HepG2 (cell line): ENCODE data around the gene AQP10. TPM values are rescaled to one million over a fixed set of nuclear protein-coding genes. Genes with fewer than 3 reads are reported as not detected.

Experiments used
- CEBPG ChIP-seq: IDR thresholded peaks from 2 replicates; pipeline ENCODE4 v1.6.1; 2016
- DRAP1 ChIP-seq: IDR thresholded peaks from 2 replicates; pipeline ENCODE4 v1.6.1; 2016; ENCODE audit warnings: missing genetic modification reagents, missing compliant biosample characterization
- GZF1 ChIP-seq: sonication (generic); formaldehyde crosslinking; IDR thresholded peaks from 2 replicates; pipeline ENCODE4 v1.5.1; 2020; ENCODE audit warnings: mild to moderate bottlenecking, missing genetic modification reagents
- HOXA3 ChIP-seq: sonication (generic); formaldehyde crosslinking; IDR thresholded peaks from 2 replicates; pipeline ENCODE4 v1.5.0; 2020; ENCODE audit warnings: missing genetic modification reagents
- JUNB ChIP-seq: sonication (generic); formaldehyde crosslinking; IDR thresholded peaks from 2 replicates; pipeline ENCODE4 v1.8.0; 2022; ENCODE audit warnings: missing genetic modification reagents, mild to moderate bottlenecking, borderline replicate concordance
- NCOR1 ChIP-seq: fragments of 200-600 bp; sonication (generic); IDR thresholded peaks from 2 replicates; pipeline ENCODE4 v1.7.0; 2017; ENCODE audit warnings: antibody characterized with exemption, low read length, borderline replicate concordance
- PPARG ChIP-seq: conservative IDR thresholded peaks from 2 replicates; pipeline ENCODE4 v1.6.1; 2016; ENCODE audit warnings: missing biosample characterization, missing genetic modification reagents
- SP4 ChIP-seq: sonication (generic); formaldehyde crosslinking; IDR thresholded peaks from 2 replicates; pipeline ENCODE4 v1.8.1; 2023; ENCODE audit warnings: mild to moderate bottlenecking, missing genetic modification reagents
- TRIM22 ChIP-seq: fragments of 450-650 bp; IDR thresholded peaks from 2 replicates; pipeline ENCODE4 v1.6.1; 2017
- ZBTB3 ChIP-seq: sonication (generic); formaldehyde crosslinking; IDR thresholded peaks from 2 replicates; pipeline ENCODE4 v1.4.0; 2020; ENCODE audit warnings: low read depth, mild to moderate bottlenecking, moderate library complexity, missing genetic modification reagents, borderline replicate concordance
- ZFP36L2 ChIP-seq: sonication (generic); formaldehyde crosslinking; IDR thresholded peaks from 2 replicates; pipeline ENCODE4 v1.4.0; 2020; ENCODE audit warnings: missing genetic modification reagents
- ZNF143 ChIP-seq: sonication (generic); formaldehyde crosslinking; IDR thresholded peaks from 2 replicates; pipeline ENCODE4 v1.4.0; 2020; ENCODE audit warnings: missing genetic modification reagents
- ZNF207 ChIP-seq: fragments of 450-650 bp; IDR thresholded peaks from 2 replicates; pipeline ENCODE4 v1.6.1; 2016; ENCODE audit warnings: antibody characterized with exemption, borderline replicate concordance
- ZNF282 ChIP-seq: fragments of 450-650 bp; IDR thresholded peaks from 2 replicates; pipeline ENCODE4 v1.6.1; 2018; ENCODE audit not compliant: partially characterized antibody
- ZNF292 ChIP-seq: sonication (generic); formaldehyde crosslinking; IDR thresholded peaks from 2 replicates; pipeline ENCODE4 v1.8.1; 2022; ENCODE audit warnings: mild to moderate bottlenecking, low read depth, missing genetic modification reagents, borderline replicate concordance
- ZNF318 ChIP-seq: sonication (generic); formaldehyde crosslinking; IDR thresholded peaks from 2 replicates; pipeline ENCODE4 v1.4.0; 2020; ENCODE audit warnings: mild to moderate bottlenecking, missing genetic modification reagents
- ZNF703 ChIP-seq: sonication (generic); formaldehyde crosslinking; IDR thresholded peaks from 2 replicates; pipeline ENCODE4 v1.5.1; 2020; ENCODE audit warnings: missing genetic modification reagents, mild to moderate bottlenecking, moderate library complexity, borderline replicate concordance
- ZNF776 ChIP-seq: sonication (generic); formaldehyde crosslinking; IDR thresholded peaks from 2 replicates; pipeline ENCODE4 v1.4.0; 2020; ENCODE audit warnings: mild to moderate bottlenecking, missing genetic modification reagents
- ZNF792 ChIP-seq: IDR thresholded peaks from 2 replicates; pipeline ENCODE4 v1.6.1; 2016
- polyA plus RNA-seq, 8 experiments: library from polyadenylated mRNA; depleted of rRNA in 3 of 8; stranded (reverse) in 7 of 8; unstranded in 1 of 8; fragments of >200 nt; fragmentation: Illumina TruSeq in 4 of 8; extraction: Trizol in 4 of 8; gene quantifications; 2 replicates each; pipeline versions ENCODE4 v1.2.1 to v1.2.3, GENCODE V29; 2011 to 2016; ENCODE audit warnings: low read depth in 4 of 8, missing spikeins in 1 of 8, mixed read lengths in 1 of 8; ENCODE audit not compliant: insufficient read depth in 1 of 8
- total RNA-seq, 5 experiments: library from RNA; depleted of rRNA; stranded (reverse); fragments of >200 nt; fragmentation: Illumina TruSeq; extraction: Trizol; gene quantifications; 2 replicates each; pipeline ENCODE4 v1.2.3, GENCODE V29; 2016; ENCODE audit warnings: low read depth in 1 of 5

Gene AQP10
- total and polyA plus RNA-seq, 2 of the 13 experiments (the other 11 are each of a cell fraction or from before 2014, with no cell fraction given) = 0.30 TPM; not detected in 1

GRCh38 chr1:154272217-154272998 is 48.5 kb upstream of the AQP10 start, which contains the start of gene HAX1 (continued):
- peak; percentile 84 for TF ChIP-seq HOXA3 (CRISPR knock-in tag)
- TF ChIP-seq ZNF143 (CRISPR knock-in tag) = no peak
- TF ChIP-seq NCOR1 = no peak
- TF ChIP-seq TRIM22 = no peak
- peak; percentile 62; the same call in 1 of the 2 replicates for TF ChIP-seq GZF1 (CRISPR knock-in tag)
- TF ChIP-seq ZBTB3 (CRISPR knock-in tag) = no peak
- peak; percentile 64; the same call in 1 of the 2 replicates for TF ChIP-seq DRAP1 (CRISPR knock-in tag)
- TF ChIP-seq ZNF703 (CRISPR knock-in tag) = no peak
- TF ChIP-seq ZNF776 (CRISPR knock-in tag) = no peak
- no peak for TF ChIP-seq PPARG
- TF ChIP-seq SP4 = peak; percentile 73
- TF ChIP-seq ZNF292 (CRISPR knock-in tag) = peak; percentile 19; the same call in 1 of the 2 replicates
- TF ChIP-seq ZFP36L2 (CRISPR knock-in tag) = 0 out of 2 replicates have a peak, but pooled peaks have one; percentile 53
- no peak for TF ChIP-seq ZNF207
- no peak for TF ChIP-seq JUNB
- TF ChIP-seq CEBPG (CRISPR knock-in tag) = peak; percentile 76; the same call in 1 of the 2 replicates
- TF ChIP-seq ZNF318 (CRISPR knock-in tag) = no peak
- TF ChIP-seq ZNF792 (CRISPR knock-in tag) = 0 out of 2 replicates have a peak, but pooled peaks have one; percentile 51
- TF ChIP-seq ZNF282 = no peak
